H9 (cell line): ENCODE results near the gene BAZ2A. TPM values are rescaled to one million over a fixed set of nuclear protein-coding genes. Genes with fewer than 3 reads are reported as not detected.
A peak's percentile ranks its signal among the peaks of the same experiment; 100 is the strongest.

Source experiments
- DNase-seq: peaks from one replicate; pipeline ENCODE4 v3.0.0-alpha.2; 2017
- H2AFZ ChIP-seq: one replicate; pipeline ENCODE4 v1.6.1; 2013; ENCODE audit warnings: mild to moderate bottlenecking, low read length, control low read depth, moderate library complexity
- H2AK5ac ChIP-seq: 2 replicates; pipeline ENCODE4 v1.6.1; 2013; ENCODE audit warnings: low read length, control low read depth, mixed read lengths; ENCODE audit not compliant: insufficient read length
- H2BK120ac ChIP-seq: one replicate; pipeline ENCODE4 v1.6.1; 2013; ENCODE audit warnings: low read depth, mild to moderate bottlenecking, low read length, control low read depth, inconsistent platforms; ENCODE audit not compliant: poor library complexity, severe bottlenecking
- H2BK12ac ChIP-seq: 2 replicates; pipeline ENCODE4 v1.6.1; 2013; ENCODE audit warnings: low read length, control low read depth, mixed read lengths, low read depth; ENCODE audit not compliant: insufficient read length
- H2BK15ac ChIP-seq: 2 replicates; pipeline ENCODE4 v1.6.1; 2013; ENCODE audit warnings: low read depth, low read length, control low read depth
- H2BK20ac ChIP-seq: one replicate; pipeline ENCODE4 v1.6.1; 2013; ENCODE audit warnings: low read depth, mild to moderate bottlenecking, low read length, control low read depth, inconsistent platforms; ENCODE audit not compliant: poor library complexity, severe bottlenecking
- H2BK5ac ChIP-seq: 2 replicates; pipeline ENCODE4 v1.6.1; 2013; ENCODE audit warnings: low read length, control low read depth, mixed read lengths; ENCODE audit not compliant: insufficient read length
- H3K14ac ChIP-seq: 2 replicates; pipeline ENCODE4 v1.6.1; 2013; ENCODE audit warnings: low read length, control low read depth; ENCODE audit not compliant: insufficient read depth
- H3K18ac ChIP-seq: 2 replicates; pipeline ENCODE4 v1.6.1; 2013; ENCODE audit warnings: low read depth, mild to moderate bottlenecking, mixed read lengths, low read length, control low read depth; ENCODE audit not compliant: insufficient read length
- H3K23ac ChIP-seq: 2 replicates; pipeline ENCODE4 v1.6.1; 2013; ENCODE audit warnings: low read length, control low read depth, mixed read lengths, low read depth; ENCODE audit not compliant: insufficient read length
- H3K23me2 ChIP-seq: 2 replicates; pipeline ENCODE4 v1.6.1; 2013; ENCODE audit warnings: low read depth, mild to moderate bottlenecking, mixed read lengths, low read length, control low read depth; ENCODE audit not compliant: insufficient read length, poor library complexity, severe bottlenecking
- H3K27ac ChIP-seq: 2 replicates; pipeline ENCODE4 v1.5.1; 2013; ENCODE audit warnings: low read length, control low read depth, mixed read lengths, low read depth; ENCODE audit not compliant: insufficient read length
- H3K27me3 ChIP-seq: 2 replicates; pipeline ENCODE4 v1.6.1; 2013; ENCODE audit warnings: low read length, control low read depth, inconsistent platforms; ENCODE audit not compliant: insufficient read depth
- H3K4ac ChIP-seq: 2 replicates; pipeline ENCODE4 v1.6.1; 2013; ENCODE audit warnings: low read depth, mild to moderate bottlenecking, control low read depth, inconsistent platforms, low read length, moderate library complexity
- H3K4me1 ChIP-seq: 2 replicates; pipeline ENCODE4 v1.6.1; 2013; ENCODE audit warnings: low read length, control low read depth, inconsistent platforms; ENCODE audit not compliant: insufficient read depth
- H3K4me2 ChIP-seq: 2 replicates; pipeline ENCODE4 v1.6.1; 2013; ENCODE audit warnings: low read length, control low read depth, mixed read lengths; ENCODE audit not compliant: insufficient read length, insufficient read depth
- H3K56ac ChIP-seq: 2 replicates; pipeline ENCODE4 v1.6.1; 2013; ENCODE audit warnings: low read depth, mild to moderate bottlenecking, mixed read lengths, low read length, control low read depth; ENCODE audit not compliant: insufficient read length
- H3K79me1 ChIP-seq: 2 replicates; pipeline ENCODE4 v1.6.1; 2013; ENCODE audit warnings: low read depth, mild to moderate bottlenecking, moderate library complexity, low read length, control low read depth, inconsistent platforms; ENCODE audit not compliant: insufficient read depth, poor library complexity, severe bottlenecking
- H3K79me2 ChIP-seq: 2 replicates; pipeline ENCODE4 v1.6.1; 2013; ENCODE audit warnings: low read length, control low read depth, inconsistent platforms; ENCODE audit not compliant: insufficient read depth
- H3K9ac ChIP-seq: 2 replicates; pipeline ENCODE4 v1.6.1; 2013; ENCODE audit warnings: low read length, control low read depth, mixed read lengths; ENCODE audit not compliant: insufficient read length; ENCODE audit errors: extremely low read depth
- H3K9me3 ChIP-seq: one replicate; pipeline ENCODE4 v1.6.1; 2013; ENCODE audit warnings: low read depth, low read length, inconsistent platforms; ENCODE audit not compliant: control insufficient read depth
- H3T11ph ChIP-seq: one replicate; pipeline ENCODE4 v1.6.1; 2013; ENCODE audit warnings: mild to moderate bottlenecking, low read length, control low read depth, inconsistent platforms
- H4K20me1 ChIP-seq: one replicate; pipeline ENCODE4 v1.6.1; 2013; ENCODE audit not compliant: control insufficient read depth, insufficient read length, insufficient read depth
- H4K5ac ChIP-seq: 2 replicates; pipeline ENCODE4 v1.6.1; 2013; ENCODE audit warnings: low read depth, mild to moderate bottlenecking, mixed read lengths, low read length, control low read depth; ENCODE audit not compliant: insufficient read length
- H4K8ac ChIP-seq: replicated peaks from 2 replicates; pipeline ENCODE4 v1.6.1; 2013; ENCODE audit warnings: low read length, control low read depth, mixed read lengths, low read depth; ENCODE audit not compliant: insufficient read length
- H4K91ac ChIP-seq: 2 replicates; pipeline ENCODE4 v1.6.1; 2013; ENCODE audit warnings: low read depth, mild to moderate bottlenecking, moderate library complexity, mixed read lengths, low read length, control low read depth; ENCODE audit not compliant: insufficient read length
- H3K27ac Mint-ChIP-seq, 3 experiments: 2 replicates in 2 of 3; 3 replicates in 1 of 3; pipeline ENCODE4 v1.8.0; 2020 to 2021; ENCODE audit warnings: mixed read lengths in 3 of 3, mild to moderate bottlenecking in 1 of 3, moderate library complexity in 1 of 3
- H3K27me3 Mint-ChIP-seq: 2 replicates; pipeline ENCODE4 v1.8.0; 2021; ENCODE audit warnings: low read depth, mild to moderate bottlenecking, moderate library complexity, mixed read lengths
- H3K36me3 Mint-ChIP-seq, 3 experiments: 2 replicates in 2 of 3; 3 replicates in 1 of 3; pipeline ENCODE4 v1.8.0; 2020 to 2021; ENCODE audit warnings: low read depth in 3 of 3, mixed read lengths in 3 of 3; ENCODE audit not compliant: insufficient read depth in 1 of 3
- H3K4me1 Mint-ChIP-seq, 2 experiments: 2 replicates each; pipeline ENCODE4 v1.8.0; 2020; ENCODE audit warnings: mixed read lengths in 2 of 2
- H3K4me3 Mint-ChIP-seq, 2 experiments: 2 replicates in 1 of 2; 3 replicates in 1 of 2; pipeline ENCODE4 v1.8.0; 2020 to 2021; ENCODE audit warnings: mild to moderate bottlenecking in 2 of 2, mixed read lengths in 2 of 2, moderate library complexity in 1 of 2
- H3K9me3 Mint-ChIP-seq, 2 experiments: 2 replicates in 1 of 2; 3 replicates in 1 of 2; pipeline ENCODE4 v1.8.0; 2020; ENCODE audit warnings: mild to moderate bottlenecking in 2 of 2, mixed read lengths in 2 of 2, moderate library complexity in 1 of 2
- WGBS: extraction: QIAGEN DNeasy Blood & Tissue Kit; methylation state at CpG from one replicate; pipeline ENCODE4 v1.1.7; 2013; ENCODE audit warnings: missing lambda C conversion rate, low lambda C conversion rate, mixed read lengths; ENCODE audit not compliant: insufficient read length; ENCODE audit errors: extremely low coverage; 5-methylcytosine and 5-hydroxymethylcytosine counted together
- total RNA-seq: library from RNA; stranded (reverse); gene quantifications from 2 replicates; pipeline ENCODE4 v1.2.1, GENCODE V29; 2021
- TF ChIP-seq, protein P1 (sequence below): fragments of 200-600 bp; sonication (generic); conservative IDR thresholded peaks from 3 replicates; pipeline ENCODE4 v1.8.0; 2021; ENCODE audit warnings: antibody characterized with exemption, mild to moderate bottlenecking

Gene BAZ2A
- total RNA-seq, 1 experiment from 2014 or later = 108 TPM

DNA sequence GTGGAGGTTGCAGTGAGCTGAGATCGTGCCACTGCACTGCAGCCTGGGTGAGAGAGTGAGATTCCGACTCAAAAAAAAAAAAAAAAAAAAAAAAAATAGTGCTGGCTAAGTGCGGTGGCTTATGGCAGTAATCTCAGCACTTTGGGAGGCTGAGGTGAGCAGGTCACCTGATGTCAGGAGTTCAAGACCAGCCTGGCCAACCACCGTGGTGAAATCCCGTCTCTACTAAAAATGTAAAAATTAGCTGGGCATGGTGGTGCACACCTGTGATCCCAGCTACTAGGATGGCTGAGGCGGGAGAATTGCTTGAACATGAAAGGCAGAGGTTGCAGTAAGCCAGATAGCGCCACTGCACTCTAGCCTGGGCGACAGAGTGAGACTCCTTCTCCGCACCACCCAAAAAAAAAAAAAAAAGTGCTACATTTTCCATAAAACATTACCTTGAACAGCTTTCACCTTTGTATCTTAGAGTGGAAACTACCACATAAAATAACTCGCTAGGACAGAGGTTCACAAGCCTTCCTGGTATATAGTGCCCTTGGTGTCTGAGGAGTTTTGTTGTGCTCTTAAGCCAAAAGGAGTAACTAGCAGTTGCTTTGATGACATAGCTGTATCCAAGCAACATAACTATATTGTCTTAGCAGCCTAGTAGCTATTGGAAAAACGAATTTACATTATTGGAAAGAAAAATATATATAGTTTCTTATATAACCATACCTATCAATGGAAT, 46.9 kb upstream of the BAZ2A start:
- H3K27ac Mint-ChIP-seq = peak overlapping the region in 2 of 3 experiments; percentile 14 to 65; a peak in 1 of 7 replicates
- Histone ChIP-seq H3K23ac (no peak overlapping the region), H3K56ac (no peak overlapping the region), H2AFZ (no peak overlapping the region), H4K8ac (no peak overlapping the region), H3K4ac (no peak overlapping the region), H2BK12ac (no peak overlapping the region), H3K9me3 (no peaks in the 10 kb centered on the region), H3K4me2 (no peak overlapping the region), H3K4me1 (no peaks in the 10 kb centered on the region), H3K9ac (no peak overlapping the region), H3T11ph (no peak overlapping the region), H2BK5ac (no peak overlapping the region), H3K27ac (no peak overlapping the region), H3K79me1 (peaks cover 7% of the 10 kb centered on the region), H3K23me2 (no peaks in the 10 kb centered on the region), H4K91ac (no peak overlapping the region), H4K5ac (no peak overlapping the region), H2AK5ac (no peak overlapping the region), H3K18ac (no peak overlapping the region), H2BK20ac (no peak overlapping the region), H4K20me1 (no peaks in the 10 kb centered on the region), H2BK120ac (no peak overlapping the region), H3K14ac (no peak overlapping the region), H2BK15ac (no peak overlapping the region), H3K27me3 (no peaks in the 10 kb centered on the region), H3K79me2 (peaks cover 57% of the 10 kb centered on the region; the same call in 1 of the 2 replicates)
- no peaks in the 10 kb centered on the region for H3K9me3 Mint-ChIP-seq
- no peak for DNase-seq
- TF ChIP-seq, protein P1, sequence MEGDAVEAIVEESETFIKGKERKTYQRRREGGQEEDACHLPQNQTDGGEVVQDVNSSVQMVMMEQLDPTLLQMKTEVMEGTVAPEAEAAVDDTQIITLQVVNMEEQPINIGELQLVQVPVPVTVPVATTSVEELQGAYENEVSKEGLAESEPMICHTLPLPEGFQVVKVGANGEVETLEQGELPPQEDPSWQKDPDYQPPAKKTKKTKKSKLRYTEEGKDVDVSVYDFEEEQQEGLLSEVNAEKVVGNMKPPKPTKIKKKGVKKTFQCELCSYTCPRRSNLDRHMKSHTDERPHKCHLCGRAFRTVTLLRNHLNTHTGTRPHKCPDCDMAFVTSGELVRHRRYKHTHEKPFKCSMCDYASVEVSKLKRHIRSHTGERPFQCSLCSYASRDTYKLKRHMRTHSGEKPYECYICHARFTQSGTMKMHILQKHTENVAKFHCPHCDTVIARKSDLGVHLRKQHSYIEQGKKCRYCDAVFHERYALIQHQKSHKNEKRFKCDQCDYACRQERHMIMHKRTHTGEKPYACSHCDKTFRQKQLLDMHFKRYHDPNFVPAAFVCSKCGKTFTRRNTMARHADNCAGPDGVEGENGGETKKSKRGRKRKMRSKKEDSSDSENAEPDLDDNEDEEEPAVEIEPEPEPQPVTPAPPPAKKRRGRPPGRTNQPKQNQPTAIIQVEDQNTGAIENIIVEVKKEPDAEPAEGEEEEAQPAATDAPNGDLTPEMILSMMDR = no peak
- no CpG with 5 or more reads among the region's 11 CpGs for WGBS
- H3K27me3 Mint-ChIP-seq = no peaks in the 10 kb centered on the region
- peaks cover 4 to 7% of the 10 kb centered on the region in 2 experiments; a peak in 3 of 4 replicates for H3K4me1 Mint-ChIP-seq
- H3K36me3 Mint-ChIP-seq = peaks cover 22 to 58% (median 39%) of the 10 kb centered on the region in 3 experiments; a peak in 6 of 7 replicates
- H3K4me3 Mint-ChIP-seq = no peak overlapping the region
